ENCODE data around the gene GSTT2.

The GSTT2 gene

GRCh38 chr22:24016156-24016555 lies 36.2 kb downstream of the GSTT2 start:
- no peaks in the 10 kb centered on the region for H3K36me3 ChIP-seq (ENCODE audit: control insufficient read depth, insufficient read depth, low read length)
- no peak for TF ChIP-seq CTCF (IDR thresholded peaks at IDR 0.05)
- no peak overlapping the region for H3K4me3 ChIP-seq (ENCODE audit: low read depth, low read length)
- H3K27me3 ChIP-seq (ENCODE audit: control insufficient read depth, insufficient read depth, low read length), result no peaks in the 10 kb centered on the region
- H3K79me2 ChIP-seq, result peaks cover 7% of the 10 kb centered on the region
- H3K4me2 ChIP-seq (ENCODE audit: low read length), result no peak overlapping the region
- no peaks in the 10 kb centered on the region for H3K9me3 ChIP-seq (ENCODE audit: control insufficient read depth, low read length)
- H2AFZ ChIP-seq, result no peak overlapping the region
- no peak overlapping the region for H3K9ac ChIP-seq
- H3K4me1 ChIP-seq, result no peaks in the 10 kb centered on the region
- no peak overlapping the region for H3K27ac ChIP-seq

- Histone ChIP-seq H3K79me2 (peaks cover 9% of the 10 kb centered on the region), H3K9ac (no peak overlapping the region), H3K36me3 (ENCODE audit: control insufficient read depth, insufficient read depth, low read length) (no peaks in the 10 kb centered on the region), H3K9me3 (ENCODE audit: control insufficient read depth, low read length) (no peaks in the 10 kb centered on the region), H3K27ac (no peak overlapping the region), H3K4me2 (ENCODE audit: low read length) (no peak overlapping the region), H3K27me3 (ENCODE audit: control insufficient read depth, insufficient read depth, low read length) (no peaks in the 10 kb centered on the region), H2AFZ (no peak overlapping the region), H3K4me3 (ENCODE audit: low read depth, low read length) (no peak overlapping the region), H3K4me1 (no peaks in the 10 kb centered on the region)
- TF ChIP-seq CTCF (IDR thresholded peaks at IDR 0.05), result no peak
Observed at GRCh38 chr22:24021304-24021703, 41.4 kb downstream of the GSTT2 start.

- H3K4me3 ChIP-seq (ENCODE audit: low read depth, low read length), result no peak overlapping the region
- no peaks in the 10 kb centered on the region for H3K27me3 ChIP-seq (ENCODE audit: control insufficient read depth, insufficient read depth, low read length)
- H3K79me2 ChIP-seq, result peaks cover 9% of the 10 kb centered on the region
- no peak overlapping the region for H3K27ac ChIP-seq
- H3K4me2 ChIP-seq (ENCODE audit: low read length), result no peak overlapping the region
- H3K4me1 ChIP-seq, result no peaks in the 10 kb centered on the region
- H3K9me3 ChIP-seq (ENCODE audit: control insufficient read depth, low read length), result no peaks in the 10 kb centered on the region
- no peak for TF ChIP-seq CTCF (IDR thresholded peaks at IDR 0.05)
- no peak overlapping the region for H3K9ac ChIP-seq
- H2AFZ ChIP-seq, result no peak overlapping the region
- no peaks in the 10 kb centered on the region for H3K36me3 ChIP-seq (ENCODE audit: control insufficient read depth, insufficient read depth, low read length)
Observed at GRCh38 chr22:24023204-24023789, 43.4 kb downstream of the GSTT2 start.

- Histone ChIP-seq H3K4me3 (ENCODE audit: low read depth, low read length) (no peak overlapping the region), H3K27me3 (ENCODE audit: control insufficient read depth, insufficient read depth, low read length) (no peaks in the 10 kb centered on the region), H3K4me1 (no peaks in the 10 kb centered on the region), H3K27ac (no peak overlapping the region), H3K79me2 (peaks cover 16% of the 10 kb centered on the region), H3K9me3 (ENCODE audit: control insufficient read depth, low read length) (no peaks in the 10 kb centered on the region), H3K9ac (no peak overlapping the region), H3K36me3 (ENCODE audit: control insufficient read depth, insufficient read depth, low read length) (no peaks in the 10 kb centered on the region), H2AFZ (no peak overlapping the region), H3K4me2 (ENCODE audit: low read length) (no peak overlapping the region)
- no peak for TF ChIP-seq CTCF (IDR thresholded peaks at IDR 0.05)
Observed at GRCh38 chr22:24024354-24024753, 44.4 kb downstream of the GSTT2 start.

- TF ChIP-seq CTCF (IDR thresholded peaks at IDR 0.05), result no peak
- Histone ChIP-seq H2AFZ (no peak overlapping the region), H3K4me3 (ENCODE audit: low read depth, low read length) (no peak overlapping the region), H3K4me1 (no peaks in the 10 kb centered on the region), H3K27me3 (ENCODE audit: control insufficient read depth, insufficient read depth, low read length) (no peaks in the 10 kb centered on the region), H3K9ac (no peak overlapping the region), H3K79me2 (peaks cover 19% of the 10 kb centered on the region), H3K36me3 (ENCODE audit: control insufficient read depth, insufficient read depth, low read length) (no peaks in the 10 kb centered on the region), H3K4me2 (ENCODE audit: low read length) (no peak overlapping the region), H3K27ac (no peak overlapping the region), H3K9me3 (ENCODE audit: control insufficient read depth, low read length) (no peaks in the 10 kb centered on the region)
Observed at GRCh38 chr22:24025475-24025874, 45.5 kb downstream of the GSTT2 start.
